BJ (cell line): ENCODE measurements around the gene ALK. TPM values are rescaled to one million over a fixed set of nuclear protein-coding genes. Genes with fewer than 3 reads are reported as not detected.

ENCODE experiments used
- CTCF ChIA-PET: fragments of 350-600 bp; formaldehyde crosslinking; extraction: SDS; loops from one replicate; lab custom pipeline; 2021; ENCODE audit warnings: antibody characterized with exemption, inconsistent platforms; lab: Yijun Ruan, JAX
- POLR2A ChIA-PET: fragments of 300-600 bp; sonication (Branson Sonifier 250); formaldehyde crosslinking; extraction: SDS; loops from one replicate; lab custom pipeline; 2021; ENCODE audit warnings: antibody characterized with exemption; lab: Charles Lee
- DNase-seq: peaks from one replicate; pipeline ENCODE4 v3.0.0-alpha.2; 2011; ENCODE audit warnings: low read depth
- H3K27me3 ChIP-seq: 2 replicates; pipeline ENCODE4 v1.6.0; 2011; ENCODE audit warnings: low read length; ENCODE audit not compliant: control insufficient read depth, insufficient read depth
- H3K36me3 ChIP-seq: 2 replicates; pipeline ENCODE4 v1.5.1; 2011; ENCODE audit warnings: low read length; ENCODE audit not compliant: control insufficient read depth, insufficient read depth
- H3K4me3 ChIP-seq: 2 replicates; pipeline ENCODE4 v1.5.1; 2011; ENCODE audit warnings: low read depth, mild to moderate bottlenecking, control low read depth, low read length
- CTCF ChIP-seq: IDR thresholded peaks from 2 replicates; pipeline ENCODE4 v1.5.1; 2011; ENCODE audit warnings: low read depth, mild to moderate bottlenecking, control low read depth, inconsistent platforms, low read length, moderate library complexity; ENCODE audit not compliant: insufficient read depth
- polyA plus RNA-seq: library from polyadenylated mRNA; depleted of rRNA; stranded (reverse); fragments of >200 nt; gene quantifications from 2 replicates; pipeline ENCODE4 v1.2.3, GENCODE V29; 2011

ALK gene
- polyA plus RNA-seq, 1 experiment = not detected

GRCh38 chr2:29206941-29207340 is 714.4 kb downstream of the ALK start:
- ChIA-PET POLR2A (no interaction called here), CTCF (interaction anchor here (1.4 kb wide), 1 partner anchor 248 kb away, joined by 4 read pairs; no protein-coding TSS in a partner anchor)
- no peak for TF ChIP-seq CTCF
- Histone ChIP-seq H3K4me3 (no peak overlapping the region), H3K27me3 (no peaks in the 10 kb centered on the region), H3K36me3 (no peaks in the 10 kb centered on the region)
- DNase-seq = no peak

- Histone ChIP-seq H3K36me3 (no peaks in the 10 kb centered on the region), H3K27me3 (no peaks in the 10 kb centered on the region), H3K4me3 (no peak overlapping the region)
- no peak for TF ChIP-seq CTCF
- ChIA-PET POLR2A (no interaction called here), CTCF (interaction anchor here (1.1 to 1.3 kb wide), 2 partner anchors 10 to 107 kb away, joined by 3 read pairs; no protein-coding TSS in a partner anchor)
- no peak for DNase-seq
Observed at GRCh38 chr2:29202819-29203495, 718.4 kb downstream of the ALK start.

- no peak for DNase-seq
- no peak overlapping the region for H3K4me3 ChIP-seq
- TF ChIP-seq CTCF = no peak
- POLR2A ChIA-PET = interaction anchor here (0.6 kb wide), 1 partner anchor 894 kb away, joined by 3 read pairs; no protein-coding TSS in a partner anchor
- CTCF ChIA-PET = interaction anchor here (0.8 to 2.3 kb wide), 4 partner anchors 11 to 244 kb away, joined by 3 to 12 read pairs (median 4); no protein-coding TSS in a partner anchor
- H3K27me3 ChIP-seq = no peaks in the 10 kb centered on the region
- H3K36me3 ChIP-seq = no peaks in the 10 kb centered on the region
Observed at GRCh38 chr2:29201979-29202378, 719.4 kb downstream of the ALK start.

- Histone ChIP-seq H3K4me3 (no peak overlapping the region), H3K36me3 (peaks cover 2% of the 10 kb centered on the region; the same call in 1 of the 2 replicates), H3K27me3 (no peaks in the 10 kb centered on the region)
- ChIA-PET CTCF (interaction anchor here (1.4 to 2.0 kb wide), 2 partner anchors 34 to 241 kb away, joined by 5 to 6 read pairs; no protein-coding TSS in a partner anchor), POLR2A (no interaction called here)
- peak; percentile 82 for TF ChIP-seq CTCF
- DNase-seq = no peak
Observed at GRCh38 chr2:29196792-29197788, 724.3 kb downstream of the ALK start.
